ENCODE results near the gene CABLES1. TPM values are rescaled to one million over a fixed set of nuclear protein-coding genes. Genes with fewer than 3 reads are reported as not detected.

The CABLES1 gene
- polyA plus RNA-seq, 2 of the 4 experiments (the other 2 are of a cell fraction), result 4.5 to 8.6 TPM

DNA sequence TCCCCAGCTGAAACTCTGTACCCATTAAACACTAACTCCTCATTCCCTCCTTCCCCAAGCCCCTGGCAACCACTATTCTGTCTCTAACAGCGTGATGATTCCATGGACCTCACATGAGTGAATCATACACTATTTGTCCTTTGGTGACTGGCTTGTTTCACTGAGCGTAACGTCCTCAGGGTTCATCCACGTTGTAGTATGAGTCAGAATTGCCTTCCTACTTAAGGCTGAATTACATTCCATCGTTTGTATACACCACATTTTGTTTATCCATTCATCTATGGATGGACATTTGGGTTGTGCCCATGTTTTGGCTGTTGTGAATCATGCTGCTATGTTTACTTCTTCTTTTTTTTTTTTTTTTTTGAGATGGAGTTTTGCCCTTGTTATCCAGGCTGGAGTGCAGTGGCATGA is 19.6 kb upstream of the CABLES1 start:
- POLR2A ChIA-PET, result no interaction called here
- ATAC-seq (peak; percentile 95 to 99), DNase-seq (ENCODE audit: low read depth in 1 of 2, low spot score in 1 of 2) (peak; percentile 58 to 95), FAIRE-seq (peak; percentile 13)
- CTCF ChIA-PET, result interaction anchor here (0.7 to 1.5 kb wide), 2 partner anchors 39 to 251 kb away, joined by 3 read pairs; no protein-coding TSS in a partner anchor
- Histone ChIP-seq H3K4me3 (no peak overlapping the region), H3K9me3 (peaks cover 5% of the 10 kb centered on the region; the same call in 1 of the 3 replicates), H3K4me1 (peaks cover 36% of the 10 kb centered on the region), H3K4me2 (peak overlapping the region; percentile 78), H3K27ac (peak overlapping the region; percentile 81 to 86)
- 0% methylated on average over 5 of the region's 5 CpGs for WGBS (ENCODE audit: missing lambda C conversion rate)
- TF ChIP-seq MYC (IDR thresholded peaks at IDR 0.05; ENCODE audit: borderline replicate concordance, low read length) (no peak; the same call in 1 of the 2 replicates), FOSB (CRISPR knock-in tag; IDR thresholded peaks at IDR 0.05) (no peak), CTCF (IDR thresholded peaks at IDR 0.05) (no peak), JUN (IDR thresholded peaks at IDR 0.05) (peak; percentile 52 to 57; a peak in 3 of 5 replicates), FOXS1 (CRISPR knock-in tag; IDR thresholded peaks at IDR 0.05) (0 out of 2 replicates have a peak, but pooled peaks have one; percentile 42), NFE2L2 (conservative IDR thresholded peaks at IDR 0.05; ENCODE audit: low read length) (no peak), JUNB (IDR thresholded peaks at IDR 0.05) (peak; percentile 86), POLR2A (IDR thresholded peaks at IDR 0.05; ENCODE audit: low read length) (no peak), RCOR1 (IDR thresholded peaks at IDR 0.05; ENCODE audit: low read depth, low read length) (no peak), POLR2AphosphoS2 (conservative IDR thresholded peaks at IDR 0.05; ENCODE audit: low read length) (no peak), GATA3 (IDR thresholded peaks at IDR 0.05; ENCODE audit: borderline replicate concordance) (peak; percentile 84), PHF8 (IDR thresholded peaks at IDR 0.05; ENCODE audit: borderline replicate concordance, low read depth) (no peak), ZNF302 (CRISPR knock-in tag; IDR thresholded peaks at IDR 0.05) (no peak), CBX8 (IDR thresholded peaks at IDR 0.05) (no peak), TFCP2L1 (CRISPR knock-in tag; IDR thresholded peaks at IDR 0.05) (no peak), FOSL2 (IDR thresholded peaks at IDR 0.05) (peak; percentile 84), FOSL2 (CRISPR knock-in tag; IDR thresholded peaks at IDR 0.05) (peak; percentile 98), KDM5A (IDR thresholded peaks at IDR 0.05) (no peak), HOXA7 (CRISPR knock-in tag; IDR thresholded peaks at IDR 0.05) (no peak), CBX2 (IDR thresholded peaks at IDR 0.05; ENCODE audit: borderline replicate concordance, low read depth) (no peak), RNF2 (IDR thresholded peaks at IDR 0.05; ENCODE audit: borderline replicate concordance, low read depth) (no peak), NPAS2 (CRISPR knock-in tag; IDR thresholded peaks at IDR 0.05; ENCODE audit: borderline replicate concordance) (no peak), KDM1A (IDR thresholded peaks at IDR 0.05; ENCODE audit: low read depth) (no peak), RAD21 (conservative IDR thresholded peaks at IDR 0.05 in 1 of 2, IDR thresholded peaks at IDR 0.05 in 1 of 2) (0 out of 5 replicates have a peak, but pooled peaks of 1 of the 2 experiments have one; percentile 11), CEBPB (IDR thresholded peaks at IDR 0.05) (peak in 1 of 2 experiments; percentile 30; a peak in 1 of 4 replicates), MAX (IDR thresholded peaks at IDR 0.05) (peak; percentile 85), ZC3H11A (IDR thresholded peaks at IDR 0.05) (no peak), MAFK (IDR thresholded peaks at IDR 0.05; ENCODE audit: partially characterized antibody) (no peak), HES2 (IDR thresholded peaks at IDR 0.05) (no peak), EP300 (IDR thresholded peaks at IDR 0.05) (peak in 1 of 2 experiments; percentile 64; a peak in 2 of 5 replicates), SMC3 (IDR thresholded peaks at IDR 0.05) (no peak), ESRRA (IDR thresholded peaks at IDR 0.05; ENCODE audit: borderline replicate concordance, low read length) (no peak)
- TF ChIP-seq, protein P1, sequence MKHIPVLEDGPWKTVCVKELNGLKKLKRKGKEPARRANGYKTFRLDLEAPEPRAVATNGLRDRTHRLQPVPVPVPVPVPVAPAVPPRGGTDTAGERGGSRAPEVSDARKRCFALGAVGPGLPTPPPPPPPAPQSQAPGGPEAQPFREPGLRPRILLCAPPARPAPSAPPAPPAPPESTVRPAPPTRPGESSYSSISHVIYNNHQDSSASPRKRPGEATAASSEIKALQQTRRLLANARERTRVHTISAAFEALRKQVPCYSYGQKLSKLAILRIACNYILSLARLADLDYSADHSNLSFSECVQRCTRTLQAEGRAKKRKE (CRISPR knock-in tag; IDR thresholded peaks at IDR 0.05; ENCODE audit: low read depth), result no peak
- TF ChIP-seq, protein P2, sequence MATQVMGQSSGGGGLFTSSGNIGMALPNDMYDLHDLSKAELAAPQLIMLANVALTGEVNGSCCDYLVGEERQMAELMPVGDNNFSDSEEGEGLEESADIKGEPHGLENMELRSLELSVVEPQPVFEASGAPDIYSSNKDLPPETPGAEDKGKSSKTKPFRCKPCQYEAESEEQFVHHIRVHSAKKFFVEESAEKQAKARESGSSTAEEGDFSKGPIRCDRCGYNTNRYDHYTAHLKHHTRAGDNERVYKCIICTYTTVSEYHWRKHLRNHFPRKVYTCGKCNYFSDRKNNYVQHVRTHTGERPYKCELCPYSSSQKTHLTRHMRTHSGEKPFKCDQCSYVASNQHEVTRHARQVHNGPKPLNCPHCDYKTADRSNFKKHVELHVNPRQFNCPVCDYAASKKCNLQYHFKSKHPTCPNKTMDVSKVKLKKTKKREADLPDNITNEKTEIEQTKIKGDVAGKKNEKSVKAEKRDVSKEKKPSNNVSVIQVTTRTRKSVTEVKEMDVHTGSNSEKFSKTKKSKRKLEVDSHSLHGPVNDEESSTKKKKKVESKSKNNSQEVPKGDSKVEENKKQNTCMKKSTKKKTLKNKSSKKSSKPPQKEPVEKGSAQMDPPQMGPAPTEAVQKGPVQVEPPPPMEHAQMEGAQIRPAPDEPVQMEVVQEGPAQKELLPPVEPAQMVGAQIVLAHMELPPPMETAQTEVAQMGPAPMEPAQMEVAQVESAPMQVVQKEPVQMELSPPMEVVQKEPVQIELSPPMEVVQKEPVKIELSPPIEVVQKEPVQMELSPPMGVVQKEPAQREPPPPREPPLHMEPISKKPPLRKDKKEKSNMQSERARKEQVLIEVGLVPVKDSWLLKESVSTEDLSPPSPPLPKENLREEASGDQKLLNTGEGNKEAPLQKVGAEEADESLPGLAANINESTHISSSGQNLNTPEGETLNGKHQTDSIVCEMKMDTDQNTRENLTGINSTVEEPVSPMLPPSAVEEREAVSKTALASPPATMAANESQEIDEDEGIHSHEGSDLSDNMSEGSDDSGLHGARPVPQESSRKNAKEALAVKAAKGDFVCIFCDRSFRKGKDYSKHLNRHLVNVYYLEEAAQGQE (IDR thresholded peaks at IDR 0.05), result no peak
- TF ChIP-seq, protein P3, sequence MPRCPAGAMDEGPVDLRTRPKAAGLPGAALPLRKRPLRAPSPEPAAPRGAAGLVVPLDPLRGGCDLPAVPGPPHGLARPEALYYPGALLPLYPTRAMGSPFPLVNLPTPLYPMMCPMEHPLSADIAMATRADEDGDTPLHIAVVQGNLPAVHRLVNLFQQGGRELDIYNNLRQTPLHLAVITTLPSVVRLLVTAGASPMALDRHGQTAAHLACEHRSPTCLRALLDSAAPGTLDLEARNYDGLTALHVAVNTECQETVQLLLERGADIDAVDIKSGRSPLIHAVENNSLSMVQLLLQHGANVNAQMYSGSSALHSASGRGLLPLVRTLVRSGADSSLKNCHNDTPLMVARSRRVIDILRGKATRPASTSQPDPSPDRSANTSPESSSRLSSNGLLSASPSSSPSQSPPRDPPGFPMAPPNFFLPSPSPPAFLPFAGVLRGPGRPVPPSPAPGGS (IDR thresholded peaks at IDR 0.05), result 0 out of 3 replicates have a peak, but pooled peaks have one; percentile 27
